Measurements from ENCODE around the gene FOXC2. TPM values are rescaled to one million over a fixed set of nuclear protein-coding genes. Genes with fewer than 3 reads are reported as not detected.
A peak's percentile ranks its signal among the peaks of the same experiment; 100 is the strongest.

Gene FOXC2
- total and polyA plus RNA-seq, 9 of the 15 experiments (the other 6 are each of a cell fraction or from before 2014, with no cell fraction given): 0.01 to 0.11 (median 0.10) TPM; not detected in 5

DNA sequence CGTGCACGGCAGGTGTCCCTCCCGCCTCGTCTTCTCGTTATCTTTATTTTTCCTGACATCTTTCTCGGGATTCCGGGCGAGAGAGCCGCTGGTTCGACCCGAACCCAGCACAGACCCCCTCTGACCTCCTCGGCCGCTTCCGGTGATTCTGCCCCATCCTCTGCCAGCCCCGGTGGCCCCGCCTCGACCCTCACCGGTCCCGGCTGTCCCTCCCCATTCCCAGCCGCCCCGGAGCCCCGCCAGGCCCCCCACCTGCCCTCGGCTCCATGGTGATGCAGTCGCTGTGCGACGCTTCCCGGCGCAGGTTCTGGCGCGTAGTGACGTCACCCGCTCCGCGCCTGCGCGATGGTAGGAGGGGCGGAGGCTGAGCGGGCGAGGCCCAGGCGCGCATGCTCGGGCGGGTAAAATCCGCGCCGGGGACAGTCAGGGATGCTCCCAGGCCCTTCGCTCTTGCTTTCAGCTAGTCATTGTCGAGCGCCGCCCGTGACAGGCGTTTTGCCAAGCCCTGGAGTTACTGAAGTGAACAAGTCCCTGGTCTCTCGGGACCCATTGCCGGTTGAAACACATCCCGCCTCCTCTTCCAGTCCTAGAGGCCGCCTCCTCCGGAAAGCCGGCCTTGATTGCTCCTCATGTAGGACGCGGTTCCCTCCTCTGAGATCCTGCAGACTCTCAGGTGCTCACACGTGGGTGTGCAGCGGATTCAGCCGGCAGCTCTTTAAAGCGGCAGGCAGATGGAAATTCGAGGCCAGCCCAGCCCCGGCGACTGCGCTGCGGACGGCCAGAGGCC is 11.5 kb upstream of the FOXC2 start, which contains the start of gene MTHFSD (continued):
- TF ChIP-seq, protein P1, sequence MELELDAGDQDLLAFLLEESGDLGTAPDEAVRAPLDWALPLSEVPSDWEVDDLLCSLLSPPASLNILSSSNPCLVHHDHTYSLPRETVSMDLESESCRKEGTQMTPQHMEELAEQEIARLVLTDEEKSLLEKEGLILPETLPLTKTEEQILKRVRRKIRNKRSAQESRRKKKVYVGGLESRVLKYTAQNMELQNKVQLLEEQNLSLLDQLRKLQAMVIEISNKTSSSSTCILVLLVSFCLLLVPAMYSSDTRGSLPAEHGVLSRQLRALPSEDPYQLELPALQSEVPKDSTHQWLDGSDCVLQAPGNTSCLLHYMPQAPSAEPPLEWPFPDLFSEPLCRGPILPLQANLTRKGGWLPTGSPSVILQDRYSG (tag; conservative IDR thresholded peaks at IDR 0.05; ENCODE audit: low read depth): no peak
- TF ChIP-seq PURB (CRISPR knock-in tag; IDR thresholded peaks at IDR 0.05; ENCODE audit: low read depth) (no peak), ZNF586 (CRISPR knock-in tag; conservative IDR thresholded peaks at IDR 0.05) (no peak), ZNF584 (CRISPR knock-in tag; IDR thresholded peaks at IDR 0.05; ENCODE audit: low read depth) (no peak), IRF1 (CRISPR knock-in tag; IDR thresholded peaks at IDR 0.05; ENCODE audit: borderline replicate concordance) (no peak), CREBBP (IDR thresholded peaks at IDR 0.05; ENCODE audit: low read depth, low read length) (no peak), BMI1 (IDR thresholded peaks at IDR 0.05; ENCODE audit: low read length) (no peak), ZNF785 (CRISPR knock-in tag; IDR thresholded peaks at IDR 0.05) (no peak), KLF1 (tag; IDR thresholded peaks at IDR 0.05) (no peak), TGIF2 (CRISPR knock-in tag; IDR thresholded peaks at IDR 0.05) (no peak), CEBPB (tag; IDR thresholded peaks at IDR 0.05) (no peak), U2AF1 (optimal IDR thresholded peaks at IDR 0.05; ENCODE audit: low read depth, low read length) (no peak), BRD9 (IDR thresholded peaks at IDR 0.05; ENCODE audit: low read depth, partially characterized antibody) (no peak), ZNF3 (CRISPR knock-in tag; IDR thresholded peaks at IDR 0.05) (no peak), CEBPZ (IDR thresholded peaks at IDR 0.05; ENCODE audit: borderline replicate concordance, low read depth, low read length) (no peak), PTBP1 (IDR thresholded peaks at IDR 0.05; ENCODE audit: low read depth, low read length) (peak; percentile 85; the same call in 1 of the 2 replicates), CBX3 (IDR thresholded peaks at IDR 0.05; ENCODE audit: borderline replicate concordance in 1 of 2, low read length in 2 of 2) (peak in 1 of 2 experiments; percentile 62; a peak in 1 of 3 replicates), LARP7 (IDR thresholded peaks at IDR 0.05) (no peak)
- TF ChIP-seq, protein P2, sequence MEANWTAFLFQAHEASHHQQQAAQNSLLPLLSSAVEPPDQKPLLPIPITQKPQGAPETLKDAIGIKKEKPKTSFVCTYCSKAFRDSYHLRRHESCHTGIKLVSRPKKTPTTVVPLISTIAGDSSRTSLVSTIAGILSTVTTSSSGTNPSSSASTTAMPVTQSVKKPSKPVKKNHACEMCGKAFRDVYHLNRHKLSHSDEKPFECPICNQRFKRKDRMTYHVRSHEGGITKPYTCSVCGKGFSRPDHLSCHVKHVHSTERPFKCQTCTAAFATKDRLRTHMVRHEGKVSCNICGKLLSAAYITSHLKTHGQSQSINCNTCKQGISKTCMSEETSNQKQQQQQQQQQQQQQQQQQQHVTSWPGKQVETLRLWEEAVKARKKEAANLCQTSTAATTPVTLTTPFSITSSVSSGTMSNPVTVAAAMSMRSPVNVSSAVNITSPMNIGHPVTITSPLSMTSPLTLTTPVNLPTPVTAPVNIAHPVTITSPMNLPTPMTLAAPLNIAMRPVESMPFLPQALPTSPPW (CRISPR knock-in tag; IDR thresholded peaks at IDR 0.05): peak; percentile 88
- TF ChIP-seq, protein P3, sequence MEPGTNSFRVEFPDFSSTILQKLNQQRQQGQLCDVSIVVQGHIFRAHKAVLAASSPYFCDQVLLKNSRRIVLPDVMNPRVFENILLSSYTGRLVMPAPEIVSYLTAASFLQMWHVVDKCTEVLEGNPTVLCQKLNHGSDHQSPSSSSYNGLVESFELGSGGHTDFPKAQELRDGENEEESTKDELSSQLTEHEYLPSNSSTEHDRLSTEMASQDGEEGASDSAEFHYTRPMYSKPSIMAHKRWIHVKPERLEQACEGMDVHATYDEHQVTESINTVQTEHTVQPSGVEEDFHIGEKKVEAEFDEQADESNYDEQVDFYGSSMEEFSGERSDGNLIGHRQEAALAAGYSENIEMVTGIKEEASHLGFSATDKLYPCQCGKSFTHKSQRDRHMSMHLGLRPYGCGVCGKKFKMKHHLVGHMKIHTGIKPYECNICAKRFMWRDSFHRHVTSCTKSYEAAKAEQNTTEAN (CRISPR knock-in tag; IDR thresholded peaks at IDR 0.05): no peak
